Choroid plexus epithelial cell (primary cell): ENCODE results near the gene SHISAL1.

ENCODE experiments used
- DNase-seq: peaks from one replicate; pipeline ENCODE4 v3.0.0-alpha.2; 2010; ENCODE audit warnings: low read depth
- H3K4me3 ChIP-seq: 2 replicates; pipeline ENCODE4 v1.5.1; 2011; ENCODE audit warnings: low read depth, mild to moderate bottlenecking, control low read depth, low read length, moderate library complexity
- CTCF ChIP-seq: conservative IDR thresholded peaks from 2 replicates; pipeline ENCODE4 v1.5.1; 2011; ENCODE audit warnings: low read depth, mild to moderate bottlenecking, control low read depth, inconsistent platforms, low read length, moderate library complexity

SHISAL1 gene

GRCh38 chr22:44229331-44229730, 83.4 kb downstream of the SHISAL1 start:
- H3K4me3 ChIP-seq = no peak overlapping the region
- DNase-seq = no peak
- no peak for TF ChIP-seq CTCF

- no peak for TF ChIP-seq CTCF
- DNase-seq = no peak
- no peak overlapping the region for H3K4me3 ChIP-seq
Observed at GRCh38 chr22:44225812-44226211, 86.9 kb downstream of the SHISAL1 start.

GRCh38 chr22:44225091-44225689, 87.6 kb downstream of the SHISAL1 start:
- TF ChIP-seq CTCF = no peak
- H3K4me3 ChIP-seq = no peak overlapping the region
- DNase-seq = no peak

GRCh38 chr22:44224166-44224565, 88.6 kb downstream of the SHISAL1 start:
- no peak for TF ChIP-seq CTCF
- no peak for DNase-seq
- H3K4me3 ChIP-seq = no peak overlapping the region

GRCh38 chr22:44221710-44222475, 90.9 kb downstream of the SHISAL1 start:
- H3K4me3 ChIP-seq = no peak overlapping the region
- DNase-seq = no peak
- TF ChIP-seq CTCF = no peak

GRCh38 chr22:44220727-44221680, 91.7 kb downstream of the SHISAL1 start:
- no peak for TF ChIP-seq CTCF
- no peak for DNase-seq
- H3K4me3 ChIP-seq = no peak overlapping the region
